GM12878 (cell line): ENCODE data around the gene HLA-DMA. TPM values are rescaled to one million over a fixed set of nuclear protein-coding genes. Genes with fewer than 3 reads are reported as not detected.
A peak's percentile ranks its signal among the peaks of the same experiment; 100 is the strongest.

ENCODE experiments used
- ATAC-seq: fragments of 200-7000 bp; cut with Tn5 transposase; 3 replicates; pipeline ENCODE4 v1.9.1; 2020; ENCODE audit warnings: mild to moderate bottlenecking, moderate library complexity
- BruUV-seq: library from RNA; stranded (reverse); fragments of 400-500 nt; replicated peaks from 2 replicates; lab custom pipeline; 2021; lab: Mats Ljungman, UMichigan
- CTCF ChIA-PET: fragments of 300-600 bp; sonication (Branson Sonifier 250); formaldehyde crosslinking; extraction: SDS; loops from one replicate; lab custom pipeline; 2021; ENCODE audit warnings: inconsistent platforms; lab: Yijun Ruan, JAX
- POLR2A ChIA-PET: fragments of 350-600 bp; formaldehyde crosslinking; extraction: SDS; loops from one replicate; lab custom pipeline; 2021; ENCODE audit warnings: inconsistent platforms; lab: Charles Lee
- RAD21 ChIA-PET: fragments of 300-600 bp; sonication (Branson Sonifier 250); formaldehyde crosslinking; loops from one replicate; lab custom pipeline; 2023; ENCODE audit warnings: antibody characterized with exemption; ENCODE audit not compliant: unreplicated experiment; lab: Charles Lee
- SMC1A ChIA-PET: fragments of 300-600 bp; sonication (Branson Sonifier 250); formaldehyde crosslinking; loops from one replicate; lab custom pipeline; 2023; ENCODE audit not compliant: unreplicated experiment, uncharacterized antibody; lab: Charles Lee
- DNase-seq: peaks from one replicate; pipeline ENCODE4 v3.0.0-alpha.2; 2011; ENCODE audit warnings: low read depth, low spot score
- FAIRE-seq: peaks from 3 replicates; lab custom pipeline; 2011; peaks lifted over from hg19 to GRCh38; lab: Jason Lieb, UNC
- H2AFZ ChIP-seq: 2 replicates; pipeline ENCODE4 v1.6.0; 2011; ENCODE audit warnings: low read depth, low read length, control low read depth; ENCODE audit not compliant: control insufficient read depth
- H3K27ac ChIP-seq: 2 replicates; pipeline ENCODE4 v1.5.1; 2011; ENCODE audit warnings: control low read depth; ENCODE audit not compliant: control insufficient read depth, insufficient read depth
- H3K27me3 ChIP-seq, 2 experiments: replicated peaks in 1 of 2; 2 replicates each; pipeline versions ENCODE4 v1.6.0 to v1.6.1; 2011; ENCODE audit warnings: low read length in 1 of 2; ENCODE audit not compliant: control insufficient read depth in 2 of 2, insufficient read depth in 2 of 2
- H3K36me3 ChIP-seq, 2 experiments: 2 replicates each; pipeline ENCODE4 v1.5.1; 2011; ENCODE audit warnings: low read length in 1 of 2; ENCODE audit not compliant: control insufficient read depth in 2 of 2, insufficient read depth in 2 of 2
- H3K4me1 ChIP-seq: 2 replicates; pipeline ENCODE4 v1.6.1; 2011; ENCODE audit warnings: mild to moderate bottlenecking, low read length, moderate library complexity, mixed read lengths; ENCODE audit not compliant: control insufficient read depth, insufficient read depth
- H3K4me2 ChIP-seq: 2 replicates; pipeline ENCODE4 v1.6.0; 2011; ENCODE audit warnings: control low read depth; ENCODE audit not compliant: control insufficient read depth, insufficient read depth
- H3K4me3 ChIP-seq: fragments of 200-600 bp; sonication (generic); 2 replicates; pipeline ENCODE4 v1.5.1; 2016
- H3K79me2 ChIP-seq: 2 replicates; pipeline ENCODE4 v1.6.0; 2011; ENCODE audit warnings: low read length; ENCODE audit not compliant: control insufficient read depth, insufficient read depth
- H3K9ac ChIP-seq: 2 replicates; pipeline ENCODE4 v1.8.0; 2011; ENCODE audit warnings: low read length, control low read depth, mixed read lengths; ENCODE audit not compliant: control insufficient read depth, insufficient read depth
- H3K9me3 ChIP-seq: replicated peaks from 3 replicates; pipeline ENCODE4 v1.5.1; 2011; ENCODE audit warnings: mild to moderate bottlenecking, low read length; ENCODE audit not compliant: control insufficient read depth, insufficient read depth
- H4K20me1 ChIP-seq: 2 replicates; pipeline ENCODE4 v1.6.0; 2011; ENCODE audit not compliant: control insufficient read depth, insufficient read depth
- BACH1 ChIP-seq: fragments of 450-650 bp; IDR thresholded peaks from 2 replicates; pipeline ENCODE4 v1.6.1; 2017; ENCODE audit warnings: mild to moderate bottlenecking, borderline replicate concordance
- MEF2A ChIP-seq: IDR thresholded peaks from 2 replicates; pipeline ENCODE4 v1.6.1; 2011; ENCODE audit warnings: low read depth, mild to moderate bottlenecking, low read length, moderate library complexity; ENCODE audit not compliant: insufficient read depth
- POLR2AphosphoS5 ChIP-seq: IDR thresholded peaks from 2 replicates; pipeline ENCODE4 v1.6.1; 2011; ENCODE audit warnings: mild to moderate bottlenecking, low read length, inconsistent platforms
- RB1 ChIP-seq: fragments of 450-650 bp; formaldehyde crosslinking; IDR thresholded peaks from 2 replicates; pipeline ENCODE4 v1.6.1; 2017; ENCODE audit warnings: mild to moderate bottlenecking, borderline replicate concordance
- ZNF687 ChIP-seq: fragments of 450-650 bp; IDR thresholded peaks from 2 replicates; pipeline ENCODE4 v1.6.1; 2017; ENCODE audit warnings: mild to moderate bottlenecking, moderate library complexity
- WGBS: methylation state at CpG from one replicate; pipeline ENCODE4 v1.1.6; 2016; ENCODE audit warnings: low lambda C conversion rate; ENCODE audit not compliant: insufficient replicate concordance, insufficient coverage; ENCODE audit errors: missing lambda C conversion rate; 5-methylcytosine and 5-hydroxymethylcytosine counted together
- in situ Hi-C: fragments of 300-500 bp; cut with MboI; formaldehyde crosslinking; loops from 9 replicates; pipeline ENCODE4 v1.14.3; 2018; ENCODE audit warnings: mixed read lengths
- intact Hi-C: fragments of 100-400 bp; cut with micrococcal nuclease; formaldehyde crosslinking; loops from one replicate; pipeline ENCODE4 v1.14.2; 2022; ENCODE audit not compliant: unreplicated experiment
- polyA plus RNA-seq, 11 experiments: library from polyadenylated mRNA; depleted of rRNA in 4 of 11; unstranded in 6 of 11; stranded (reverse) in 5 of 11; fragments of >200 nt; fragmentation: Nextera tagmentation in 4 of 11; fragmentation: Illumina TruSeq in 1 of 11; extraction: Ambion mirVana in 4 of 11; extraction: Trizol in 1 of 11; gene quantifications; 1 replicate in 1 of 11; 2 replicates in 10 of 11; pipeline versions ENCODE4 v1.2.1 to v1.2.3, GENCODE V29; 2011 to 2016; ENCODE audit warnings: inconsistent platforms in 2 of 11, missing spikeins in 2 of 11, low read depth in 1 of 11
- total RNA-seq, 4 experiments: library from RNA; depleted of rRNA in 3 of 4; stranded (reverse); fragments of >200 nt in 3 of 4; fragmentation: Illumina TruSeq in 1 of 4; extraction: Trizol in 1 of 4; gene quantifications; 2 replicates each; pipeline versions ENCODE4 v1.2.1 to v1.2.3, GENCODE V29; 2013 to 2021

The HLA-DMA gene
- total and polyA plus RNA-seq, 10 of the 15 experiments (the other 5 are each of a cell fraction or from before 2014, with no cell fraction given) = 177 to 552 (median 309) TPM

- no peak for ATAC-seq
- POLR2A ChIA-PET = interaction anchor here (0.6 to 16.6 kb wide), 7 partner anchors 10 to 450 kb away, joined by 3 to 486 read pairs (median 3); partner anchors contain the start of genes HLA-DMA and HLA-DMB
- Histone ChIP-seq H3K4me2 (peak overlapping the region; percentile 78), H3K27ac (no peak overlapping the region), H2AFZ (no peak overlapping the region), H3K79me2 (peaks cover 68% of the 10 kb centered on the region), H3K4me3 (peak overlapping the region; percentile 93), H3K27me3 (no peaks in the 10 kb centered on the region), H3K36me3 (peaks cover 60 to 69% of the 10 kb centered on the region in 2 experiments), H3K4me1 (no peaks in the 10 kb centered on the region; the same call in 1 of the 2 replicates), H3K9me3 (no peaks in the 10 kb centered on the region), H4K20me1 (peaks cover 44% of the 10 kb centered on the region), H3K9ac (no peak overlapping the region)
- FAIRE-seq = no peak
- TF ChIP-seq RB1 (no peak), POLR2AphosphoS5 (peak; percentile 63; the same call in 1 of the 2 replicates), MEF2A (no peak)
- no TSS peak for BruUV-seq
- intact Hi-C loops (no loop called here), in situ Hi-C loops (no loop called here)
- RAD21 ChIA-PET = interaction anchor here (0.7 to 7.8 kb wide), 4 partner anchors 9 to 43 kb away, joined by 3 to 72 read pairs (median 6); no protein-coding TSS in a partner anchor
- 96% methylated on average over 7 of the region's 7 CpGs for WGBS
- SMC1A ChIA-PET = interaction anchor here (0.6 to 17.2 kb wide), 8 partner anchors 9 to 1235 kb away, joined by 3 to 347 read pairs (median 8); partner anchors contain the start of gene HLA-DMA
- CTCF ChIA-PET = interaction anchor here (1.0 to 13.8 kb wide), 5 partner anchors 10 to 102 kb away, joined by 3 to 162 read pairs (median 4); partner anchors contain the start of gene HLA-DMA
- DNase-seq = no peak
These were observed 23.6 kb upstream of the HLA-DMA start for GRCh38 chr6:32976334-32977069.

- H3K9me3 ChIP-seq = no peaks in the 10 kb centered on the region
- peaks cover 60 to 69% of the 10 kb centered on the region in 2 experiments for H3K36me3 ChIP-seq
- H2AFZ ChIP-seq = no peak overlapping the region
- WGBS = 23% methylated on average over 2 of the region's 2 CpGs
- H3K27ac ChIP-seq = no peak overlapping the region
- ChIA-PET RAD21 (interaction anchor here (0.7 to 7.8 kb wide), 5 partner anchors 9 to 42 kb away, joined by 3 to 72 read pairs (median 5); partner anchors contain the start of gene HLA-DMA), CTCF (interaction anchor here (1.0 to 13.8 kb wide), 6 partner anchors 10 to 138 kb away, joined by 3 to 162 read pairs (median 10); partner anchors contain the start of genes HLA-DMA and TAP2), SMC1A (interaction anchor here (0.8 to 17.2 kb wide), 8 partner anchors 10 to 82 kb away, joined by 3 to 347 read pairs (median 8); partner anchors contain the start of gene HLA-DMA), POLR2A (interaction anchor here (0.6 to 16.6 kb wide), 8 partner anchors 8 to 451 kb away, joined by 3 to 486 read pairs (median 3); partner anchors contain the start of genes HLA-DMA and HLA-DMB)
- H3K4me1 ChIP-seq = no peaks in the 10 kb centered on the region; the same call in 1 of the 2 replicates
- H3K4me2 ChIP-seq = peak overlapping the region; percentile 78
- H4K20me1 ChIP-seq = peaks cover 44% of the 10 kb centered on the region
- peak overlapping the region; percentile 9; the same call in 1 of the 2 replicates for H3K9ac ChIP-seq
- DNase-seq (no peak), FAIRE-seq (no peak)
- in situ Hi-C loops = no loop called here
- no peaks in the 10 kb centered on the region for H3K27me3 ChIP-seq
- BruUV-seq = no TSS peak
- intact Hi-C loops = no loop called here
- H3K79me2 ChIP-seq = peaks cover 75% of the 10 kb centered on the region
- TF ChIP-seq BACH1 (peak; percentile 10; the same call in 1 of the 2 replicates), ZNF687 (no peak), POLR2AphosphoS5 (peak; percentile 70; the same call in 1 of the 2 replicates)
- TF ChIP-seq, all 136 proteins: peak for 2
- peak overlapping the region; percentile 93 for H3K4me3 ChIP-seq
- no peak for ATAC-seq
These were observed 23.0 kb upstream of the HLA-DMA start for GRCh38 chr6:32975886-32976285.
